SU-DHL-6 (cell line): ENCODE results near the gene AGO1.
"Not testable (repeated sequence)": the region's sequence is repeated elsewhere in the genome, so short reads cannot be mapped to it uniquely, and the experiment has no call there.

Experiments
- H2AFZ ChIP-seq: fragments of 200-600 bp; sonication (generic); 2 replicates; pipeline ENCODE4 v1.6.1; 2014; ENCODE audit warnings: low read depth, mild to moderate bottlenecking, moderate library complexity, mixed read lengths, antibody characterized with exemption, low read length; ENCODE audit not compliant: severe bottlenecking
- H3F3A ChIP-seq: fragments of 200-600 bp; shearing (Covaris generic); 2 replicates; pipeline ENCODE4 v1.6.0; 2016; ENCODE audit warnings: antibody characterized with exemption, mild to moderate bottlenecking; ENCODE audit not compliant: insufficient read depth
- H3K27ac ChIP-seq: fragments of 200-600 bp; sonication (generic); 2 replicates; pipeline ENCODE4 v1.5.1; 2016; ENCODE audit warnings: low read depth, mild to moderate bottlenecking, low read length, moderate library complexity, mixed read lengths
- H3K27me3 ChIP-seq: fragments of 200-600 bp; sonication (generic), shearing (Covaris generic); 2 replicates; pipeline ENCODE4 v1.6.0; 2014; ENCODE audit warnings: mild to moderate bottlenecking, low read length
- H3K36me3 ChIP-seq: fragments of 200-600 bp; sonication (generic); 2 replicates; pipeline ENCODE4 v1.6.1; 2014; ENCODE audit warnings: mild to moderate bottlenecking, low read length, mixed read lengths
- H3K4me2 ChIP-seq: fragments of 300-600, 200-600 bp; shearing (Covaris generic), sonication (generic); 2 replicates; pipeline ENCODE4 v1.6.0; 2014; ENCODE audit warnings: low read length, low read depth, mild to moderate bottlenecking; ENCODE audit not compliant: poor library complexity, severe bottlenecking
- H3K4me3 ChIP-seq: fragments of 200-600 bp; sonication (generic); 2 replicates; pipeline ENCODE4 v1.5.1; 2014; ENCODE audit warnings: antibody characterized with exemption, low read length, mild to moderate bottlenecking, mixed read lengths; ENCODE audit not compliant: insufficient read depth, poor library complexity, severe bottlenecking
- H3K79me2 ChIP-seq: fragments of 200-600 bp; sonication (generic); 2 replicates; pipeline ENCODE4 v1.6.1; 2014; ENCODE audit warnings: mild to moderate bottlenecking, low read length, moderate library complexity; ENCODE audit not compliant: insufficient read depth
- H3K9ac ChIP-seq: fragments of 200-600 bp; sonication (generic); 2 replicates; pipeline ENCODE4 v1.7.0; 2014; ENCODE audit warnings: mild to moderate bottlenecking, low read length
- H3K9me2 ChIP-seq: fragments of 200-600 bp; sonication (generic); replicated peaks from 2 replicates; pipeline ENCODE4 v1.6.1; 2014; ENCODE audit warnings: low read length; ENCODE audit not compliant: insufficient read depth
- H3K9me3 ChIP-seq: fragments of 200-600 bp; sonication (generic); 2 replicates; pipeline ENCODE4 v1.6.1; 2014; ENCODE audit warnings: low read length, mixed read lengths; ENCODE audit not compliant: insufficient read depth
- H4K20me1 ChIP-seq: fragments of 200-600 bp; sonication (generic); 2 replicates; pipeline ENCODE4 v1.6.1; 2014; ENCODE audit warnings: low read depth, mild to moderate bottlenecking, antibody characterized with exemption, low read length, moderate library complexity, mixed read lengths
- CTCF ChIP-seq: fragments of 200-600 bp; sonication (generic); IDR thresholded peaks from one replicate; pipeline ENCODE4 v1.5.1; 2017; ENCODE audit warnings: antibody characterized with exemption, mild to moderate bottlenecking, low read length, moderate library complexity; ENCODE audit not compliant: insufficient read depth, poor library complexity, severe bottlenecking
- EZH2phosphoT487 ChIP-seq: fragments of 200-600 bp; sonication (generic), shearing (Covaris generic); conservative IDR thresholded peaks from 2 replicates; pipeline ENCODE4 v1.6.1; 2018; ENCODE audit warnings: mild to moderate bottlenecking, antibody characterized with exemption, low read length, moderate library complexity, mixed read lengths

AGO1 gene

GRCh38 chr1:35887508-35887907 lies 4.5 kb downstream of the AGO1 start:
- Histone ChIP-seq H3K9ac (no peak overlapping the region), H3F3A (peaks cover 13% of the 10 kb centered on the region), H3K27me3 (no peaks in the 10 kb centered on the region), H3K36me3 (no peaks in the 10 kb centered on the region), H3K9me2 (no peaks in the 10 kb centered on the region), H3K27ac (0 out of 2 replicates have a peak overlapping the region, but pooled peaks have one; percentile 46), H2AFZ (no peak overlapping the region), H4K20me1 (peaks cover 4% of the 10 kb centered on the region; the same call in 1 of the 2 replicates), H3K4me3 (no peak overlapping the region), H3K9me3 (no peaks in the 10 kb centered on the region), H3K4me2 (peak overlapping the region; percentile 24), H3K79me2 (peaks cover 34% of the 10 kb centered on the region)
- TF ChIP-seq CTCF = no peak
- no peak for TF ChIP-seq EZH2phosphoT487

- Histone ChIP-seq H4K20me1 (peaks cover 4% of the 10 kb centered on the region; the same call in 1 of the 2 replicates), H3K9me2 (no peaks in the 10 kb centered on the region), H3F3A (peaks cover 13% of the 10 kb centered on the region), H3K9ac (no peak overlapping the region), H3K27me3 (no peaks in the 10 kb centered on the region), H3K79me2 (peaks cover 32% of the 10 kb centered on the region), H3K9me3 (no peaks in the 10 kb centered on the region), H3K4me3 (no peak overlapping the region), H3K27ac (no peak overlapping the region), H3K4me2 (no peak overlapping the region), H2AFZ (no peak overlapping the region), H3K36me3 (no peaks in the 10 kb centered on the region)
- no peak for TF ChIP-seq EZH2phosphoT487
- no peak for TF ChIP-seq CTCF
These were observed 5.2 kb downstream of the AGO1 start for GRCh38 chr1:35888255-35888654.

DNA sequence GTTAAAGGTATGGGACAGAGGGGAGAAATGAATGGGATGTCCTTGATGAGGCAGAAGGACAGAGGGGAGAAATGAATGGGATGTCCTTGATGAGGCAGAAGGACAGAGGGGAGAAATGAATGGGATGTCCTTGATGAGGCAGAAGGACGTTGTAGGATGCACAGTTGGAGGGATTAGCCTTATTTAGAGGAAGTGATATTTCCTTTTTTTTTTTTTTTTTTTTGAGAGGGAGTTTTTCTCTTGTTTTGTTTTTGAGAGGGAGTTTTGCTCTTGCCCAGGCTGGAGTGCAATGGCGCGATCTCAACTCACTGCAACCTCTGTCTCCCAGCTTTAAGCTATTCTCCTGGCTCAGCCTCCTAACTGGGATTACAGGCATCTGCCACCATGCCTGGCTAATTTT lies 6.0 kb downstream of the AGO1 start:
- not testable (repeated sequence) for H3K27me3 ChIP-seq, H3K4me3 ChIP-seq, H3K9me3 ChIP-seq, H4K20me1 ChIP-seq, H3K9ac ChIP-seq, H3K27ac ChIP-seq, H3K36me3 ChIP-seq, H3K4me2 ChIP-seq, H2AFZ ChIP-seq, H3K9me2 ChIP-seq
- H3K79me2 ChIP-seq = peaks cover 25% of the 10 kb centered on the region
- H3F3A ChIP-seq = peaks cover 13% of the 10 kb centered on the region

GRCh38 chr1:35893051-35893879 lies 10.3 kb downstream of the AGO1 start:
- TF ChIP-seq CTCF (no peak), EZH2phosphoT487 (no peak)
- no peaks in the 10 kb centered on the region for H3K27me3 ChIP-seq
- no peak overlapping the region for H3K4me3 ChIP-seq
- no peak overlapping the region for H2AFZ ChIP-seq
- H3K27ac ChIP-seq = peak overlapping the region; percentile 64
- H3K9me3 ChIP-seq = no peaks in the 10 kb centered on the region
- H4K20me1 ChIP-seq = no peaks in the 10 kb centered on the region
- no peaks in the 10 kb centered on the region for H3F3A ChIP-seq
- no peaks in the 10 kb centered on the region; the same call in 1 of the 2 replicates for H3K79me2 ChIP-seq
- 0 out of 2 replicates have a peak, but pooled peaks cover 6% of the 10 kb centered on the region for H3K36me3 ChIP-seq
- no peak overlapping the region for H3K9ac ChIP-seq
- H3K4me2 ChIP-seq = no peak overlapping the region
- no peaks in the 10 kb centered on the region for H3K9me2 ChIP-seq
